IPS-18c (cell line): ENCODE results near the gene ALPP.
"Not testable (repeated sequence)": the region's sequence is repeated elsewhere in the genome, so short reads cannot be mapped to it uniquely, and the experiment has no call there.

Experiments
- H3K4me3 ChIP-seq: 2 replicates; pipeline ENCODE4 v1.7.0; 2013; ENCODE audit warnings: low read depth, mild to moderate bottlenecking, low read length, moderate library complexity; ENCODE audit not compliant: insufficient read depth
- H3K9me3 ChIP-seq: one replicate; pipeline ENCODE4 v1.6.1; 2013; ENCODE audit warnings: mild to moderate bottlenecking, low read length, moderate library complexity; ENCODE audit not compliant: control insufficient read depth, insufficient read depth

Gene ALPP

GRCh38 chr2:232353096-232353495, 25.5 kb upstream of the ALPP start:
- Histone ChIP-seq H3K9me3 (peaks cover 2% of the 10 kb centered on the region), H3K4me3 (no peak overlapping the region; the same call in 1 of the 2 replicates)

DNA sequence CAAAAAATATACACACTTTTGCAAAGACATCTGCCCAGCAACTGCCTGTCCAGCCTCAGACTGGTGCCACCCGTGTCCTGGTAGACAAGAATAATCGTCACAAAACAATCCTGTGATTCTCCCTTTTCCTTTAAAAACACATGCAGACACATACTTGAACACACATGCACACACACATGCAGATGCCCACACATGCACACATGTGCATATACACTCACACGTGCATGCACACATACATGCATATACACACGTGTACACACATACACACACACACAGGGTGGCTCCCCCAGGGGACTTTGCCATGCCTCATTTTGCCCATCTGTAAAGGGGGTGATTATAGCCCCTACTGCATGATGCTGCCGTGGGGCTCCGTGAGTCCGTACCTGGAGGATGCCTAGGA, 24.9 kb upstream of the ALPP start:
- Histone ChIP-seq H3K4me3 (no peak overlapping the region), H3K9me3 (peaks cover 2% of the 10 kb centered on the region)

- H3K4me3 ChIP-seq = no peak overlapping the region
These were observed 24.5 kb upstream of the ALPP start for GRCh38 chr2:232354069-232354468.

DNA sequence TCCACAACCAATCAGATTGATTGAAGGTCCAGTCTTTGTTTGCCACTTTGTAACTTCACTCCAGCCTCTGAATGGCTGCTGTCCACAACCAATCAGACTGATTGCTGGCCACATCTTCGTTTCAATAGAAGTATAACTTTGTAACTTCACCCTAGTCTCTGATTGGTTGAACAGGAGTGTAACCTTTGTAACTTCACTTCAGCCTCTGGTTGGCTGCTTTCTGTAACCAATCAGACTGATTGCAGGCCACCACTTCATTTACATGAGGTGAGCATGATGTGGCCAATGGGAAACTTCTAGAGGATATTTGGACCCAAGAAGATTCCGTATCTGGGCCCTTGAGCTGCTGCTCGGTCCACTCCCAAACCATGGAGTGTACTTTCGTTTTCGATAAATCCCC, 16.9 kb upstream of the ALPP start:
- no peak overlapping the region for H3K4me3 ChIP-seq
- no peaks in the 10 kb centered on the region for H3K9me3 ChIP-seq

More at GRCh38 chr2:232354069-232354468, 24.5 kb upstream of the ALPP start:
- peaks cover 2% of the 10 kb centered on the region for H3K9me3 ChIP-seq

- Histone ChIP-seq H3K9me3 (no peaks in the 10 kb centered on the region), H3K4me3 (no peak overlapping the region)
These were observed 16.2 kb upstream of the ALPP start for GRCh38 chr2:232362174-232362900.

- not testable (repeated sequence) for H3K4me3 ChIP-seq, H3K9me3 ChIP-seq
These were observed 15.3 kb upstream of the ALPP start for GRCh38 chr2:232363064-232363783.

DNA sequence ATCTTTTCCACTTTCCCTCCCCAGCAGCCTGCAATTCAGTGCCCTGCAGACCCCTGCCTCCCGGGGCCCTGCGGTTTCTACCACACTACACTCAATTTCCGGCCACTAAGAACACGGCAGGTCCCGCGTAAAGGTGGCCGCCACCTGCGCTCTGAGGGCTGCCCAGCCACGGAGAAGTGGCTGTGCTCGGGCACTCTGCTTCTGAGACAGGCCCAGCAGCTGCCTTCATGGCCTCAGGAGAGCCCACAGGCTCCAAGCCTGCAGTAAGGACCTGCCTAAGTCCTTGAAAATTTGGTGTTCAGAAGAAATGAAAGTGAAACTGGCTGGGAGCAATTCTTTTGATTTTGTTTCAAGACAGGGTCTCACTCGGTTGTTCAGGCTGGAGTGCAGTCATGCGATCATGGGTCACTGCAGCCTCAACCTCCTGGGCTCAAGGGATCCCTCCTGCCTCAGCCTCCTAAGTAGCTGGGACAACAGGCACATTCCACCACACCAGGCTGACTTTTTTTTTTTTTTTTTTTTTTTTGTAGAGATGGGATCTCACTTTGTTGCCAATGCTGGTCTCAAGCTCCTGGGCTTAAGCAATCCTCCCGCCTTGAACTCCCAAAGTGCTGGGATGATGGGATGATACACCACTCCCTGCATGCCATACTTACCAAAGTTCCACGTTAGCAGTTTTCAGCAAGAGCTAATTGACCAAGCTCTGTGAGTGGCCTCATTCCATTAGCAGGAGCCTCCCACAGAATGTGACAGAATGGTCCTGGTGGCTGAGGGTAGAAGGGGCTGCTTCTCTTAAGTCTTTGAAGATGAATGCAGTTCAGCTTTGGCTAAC, 14.6 kb upstream of the ALPP start:
- Histone ChIP-seq H3K9me3 (no peaks in the 10 kb centered on the region), H3K4me3 (no peak overlapping the region)

DNA sequence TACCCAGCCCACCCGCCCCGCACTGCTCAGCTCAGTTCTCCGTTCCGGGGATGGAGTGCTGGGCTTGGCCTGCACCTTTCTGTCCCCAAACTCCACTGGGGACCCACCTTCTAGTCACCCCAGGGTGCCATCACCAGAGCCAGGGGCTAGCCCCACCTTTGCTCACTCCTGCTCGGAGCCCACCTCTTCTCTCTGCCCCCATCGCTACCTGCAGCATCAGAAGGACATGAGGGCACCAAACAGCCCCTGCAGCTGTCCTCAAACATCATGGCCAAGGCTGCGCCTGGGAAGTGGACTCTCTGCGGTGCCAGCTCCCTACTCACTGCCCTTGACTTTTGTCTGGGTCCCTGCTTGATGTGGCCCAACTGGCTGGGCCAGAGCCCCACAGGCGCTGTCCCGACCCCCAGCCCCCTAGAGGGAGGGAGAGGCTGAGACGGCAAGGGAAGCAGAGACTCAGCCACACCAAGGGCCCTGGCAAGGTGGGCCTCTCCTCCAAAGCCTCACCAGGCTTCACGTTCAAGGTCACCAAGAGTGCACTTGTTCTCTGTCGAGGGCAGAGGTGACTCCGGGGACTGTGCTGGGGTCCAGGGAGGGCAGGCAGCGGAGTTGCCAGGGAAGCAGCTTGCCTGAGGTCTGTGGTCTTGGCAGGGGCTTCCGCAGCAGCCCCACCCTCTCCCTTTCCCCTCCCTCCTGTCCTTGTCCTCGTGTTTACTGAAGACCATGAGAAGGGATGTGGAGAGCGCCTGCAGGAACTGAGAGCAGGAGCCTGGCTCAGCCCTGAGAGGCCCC, 13.6 kb upstream of the ALPP start:
- not testable (repeated sequence) for H3K4me3 ChIP-seq, H3K9me3 ChIP-seq

DNA sequence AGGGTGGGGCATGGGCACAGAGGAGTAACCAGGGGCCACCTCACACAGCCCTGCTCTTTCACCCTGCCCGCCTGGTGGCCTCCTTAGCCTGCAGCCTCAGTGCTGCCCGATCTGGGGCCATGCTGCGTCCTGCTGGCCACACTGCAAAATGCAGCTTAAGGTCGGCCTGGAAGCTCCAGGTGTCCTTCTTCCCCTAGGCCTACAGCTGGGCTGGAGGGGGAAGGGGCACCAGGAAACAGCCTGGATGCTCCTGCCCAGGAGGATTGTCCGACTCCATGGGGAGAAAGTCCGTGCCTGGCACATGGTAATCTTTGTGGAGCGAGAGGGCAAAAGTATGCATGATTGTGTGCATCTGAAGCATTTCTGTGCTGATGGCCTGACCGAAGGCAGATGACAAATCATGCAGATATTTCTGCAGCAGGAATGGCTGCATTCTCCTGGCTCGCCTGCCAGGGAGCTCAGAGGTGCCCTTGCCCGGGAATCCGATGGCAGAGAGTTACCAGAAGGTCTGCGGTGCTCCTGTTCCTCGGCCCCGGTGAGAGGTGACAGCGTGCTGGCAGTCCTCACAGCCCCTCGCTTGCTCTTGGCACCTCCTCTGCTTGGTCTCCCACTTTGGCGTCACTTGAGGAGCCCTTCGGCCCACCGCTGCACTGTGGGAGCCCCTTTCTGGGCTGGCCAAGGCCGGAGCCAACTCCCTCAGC, 12.8 kb upstream of the ALPP start:
- no peak overlapping the region for H3K4me3 ChIP-seq
- no peaks in the 10 kb centered on the region for H3K9me3 ChIP-seq

- not testable (repeated sequence) for H3K4me3 ChIP-seq, H3K9me3 ChIP-seq
These were observed 12.1 kb upstream of the ALPP start for GRCh38 chr2:232366461-232366860.

DNA sequence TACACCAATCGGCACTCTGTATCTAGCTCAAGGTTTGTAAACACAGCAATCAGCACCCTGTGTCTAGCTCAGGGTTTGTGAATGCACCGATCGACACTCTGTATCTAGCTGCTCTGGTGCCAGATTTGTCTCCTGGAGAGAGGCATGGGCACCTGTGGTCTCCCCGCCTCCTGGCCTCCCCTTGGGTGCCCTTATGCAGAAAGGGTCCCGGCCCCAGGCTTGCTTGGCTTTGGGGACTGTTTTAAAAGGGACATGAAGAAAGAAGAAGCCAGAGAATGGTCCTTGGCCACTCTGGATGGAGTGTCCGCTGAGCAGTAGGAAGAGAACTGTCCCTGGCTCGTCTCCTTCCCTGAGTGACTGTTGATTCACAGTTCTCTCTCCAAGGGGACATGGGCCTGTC, 11.5 kb upstream of the ALPP start:
- Histone ChIP-seq H3K4me3 (no peak overlapping the region), H3K9me3 (no peaks in the 10 kb centered on the region)

- no peaks in the 10 kb centered on the region for H3K9me3 ChIP-seq
- H3K4me3 ChIP-seq = no peak overlapping the region
These were observed 10.8 kb upstream of the ALPP start for GRCh38 chr2:232367591-232368233.

DNA sequence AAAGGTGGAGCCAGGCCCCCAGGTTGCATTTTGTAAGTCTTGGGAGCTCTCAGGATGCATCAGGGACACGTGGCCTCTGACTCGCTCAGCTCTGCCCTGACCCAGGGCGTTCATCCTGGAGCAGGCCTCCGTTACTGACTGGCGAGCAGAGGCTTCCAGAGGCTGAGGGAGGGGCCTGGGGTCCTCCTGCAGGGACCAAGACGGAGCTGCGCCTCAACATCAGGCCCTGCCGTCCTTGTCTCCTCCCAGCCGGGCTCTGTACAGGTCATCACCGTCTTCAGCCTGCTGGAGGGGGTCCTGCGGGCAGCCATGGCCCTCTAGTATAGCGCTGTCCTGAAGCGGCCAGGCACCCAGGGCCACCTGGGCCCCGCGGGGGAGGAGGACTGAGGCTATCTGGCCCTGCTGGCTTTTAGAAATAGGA, 10.2 kb upstream of the ALPP start:
- H3K9me3 ChIP-seq = no peaks in the 10 kb centered on the region
- no peak overlapping the region for H3K4me3 ChIP-seq

GRCh38 chr2:232369126-232369951, 9.2 kb upstream of the ALPP start:
- H3K9me3 ChIP-seq = no peaks in the 10 kb centered on the region
- H3K4me3 ChIP-seq = no peak overlapping the region

DNA sequence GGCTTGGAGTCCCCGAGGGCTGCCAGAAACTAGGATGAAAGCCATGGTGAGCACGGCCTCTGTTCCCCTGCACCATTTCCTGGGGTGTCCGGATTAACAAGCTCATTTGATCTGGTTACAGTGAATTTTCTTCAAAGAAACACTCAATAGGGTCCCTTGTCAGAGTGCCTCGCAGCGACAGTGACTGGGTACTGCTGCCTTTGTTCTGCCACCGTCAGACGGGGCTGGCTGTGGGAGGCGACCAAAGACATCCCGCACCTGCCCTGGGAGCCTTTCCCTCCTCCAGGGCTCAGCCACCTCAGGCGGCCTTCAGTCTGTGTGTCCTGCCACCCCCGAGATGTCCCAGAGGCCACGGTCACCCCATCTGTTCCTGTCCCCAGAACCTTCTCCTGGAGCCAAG, 8.5 kb upstream of the ALPP start:
- not testable (repeated sequence) for H3K9me3 ChIP-seq, H3K4me3 ChIP-seq
